ENCODE data around the gene CACNG3. TPM values are rescaled to one million over a fixed set of nuclear protein-coding genes. Genes with fewer than 3 reads are reported as not detected.

CACNG3 gene
- total RNA-seq, 4 donors from 2014 or later, result not detected

DNA sequence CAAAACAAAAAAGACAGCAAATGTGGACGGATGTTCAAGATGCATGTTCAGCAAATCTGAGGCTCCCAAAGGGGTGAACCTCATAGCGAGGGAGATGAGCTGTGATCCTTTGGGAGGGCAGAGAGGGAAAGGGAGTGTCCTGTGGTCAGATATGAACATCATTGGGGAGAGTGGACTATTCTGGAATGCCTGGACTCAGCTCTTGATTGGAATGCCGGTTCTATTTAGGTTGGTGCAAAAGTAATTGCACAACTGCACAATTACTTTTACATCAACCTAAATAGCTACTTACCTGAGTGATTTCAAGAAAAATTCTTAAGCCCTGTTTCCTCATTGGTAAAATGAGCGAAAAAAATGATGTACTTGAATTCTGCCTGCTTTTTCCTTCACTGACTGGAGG, 89.6 kb downstream of the CACNG3 start:
- ATAC-seq (ENCODE audit: low FRiP score), result no peak
- TF ChIP-seq, protein P1, sequence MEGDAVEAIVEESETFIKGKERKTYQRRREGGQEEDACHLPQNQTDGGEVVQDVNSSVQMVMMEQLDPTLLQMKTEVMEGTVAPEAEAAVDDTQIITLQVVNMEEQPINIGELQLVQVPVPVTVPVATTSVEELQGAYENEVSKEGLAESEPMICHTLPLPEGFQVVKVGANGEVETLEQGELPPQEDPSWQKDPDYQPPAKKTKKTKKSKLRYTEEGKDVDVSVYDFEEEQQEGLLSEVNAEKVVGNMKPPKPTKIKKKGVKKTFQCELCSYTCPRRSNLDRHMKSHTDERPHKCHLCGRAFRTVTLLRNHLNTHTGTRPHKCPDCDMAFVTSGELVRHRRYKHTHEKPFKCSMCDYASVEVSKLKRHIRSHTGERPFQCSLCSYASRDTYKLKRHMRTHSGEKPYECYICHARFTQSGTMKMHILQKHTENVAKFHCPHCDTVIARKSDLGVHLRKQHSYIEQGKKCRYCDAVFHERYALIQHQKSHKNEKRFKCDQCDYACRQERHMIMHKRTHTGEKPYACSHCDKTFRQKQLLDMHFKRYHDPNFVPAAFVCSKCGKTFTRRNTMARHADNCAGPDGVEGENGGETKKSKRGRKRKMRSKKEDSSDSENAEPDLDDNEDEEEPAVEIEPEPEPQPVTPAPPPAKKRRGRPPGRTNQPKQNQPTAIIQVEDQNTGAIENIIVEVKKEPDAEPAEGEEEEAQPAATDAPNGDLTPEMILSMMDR (IDR thresholded peaks at IDR 0.05), result no peak
- DNase-seq (ENCODE audit: low spot score), result no peak

DNA sequence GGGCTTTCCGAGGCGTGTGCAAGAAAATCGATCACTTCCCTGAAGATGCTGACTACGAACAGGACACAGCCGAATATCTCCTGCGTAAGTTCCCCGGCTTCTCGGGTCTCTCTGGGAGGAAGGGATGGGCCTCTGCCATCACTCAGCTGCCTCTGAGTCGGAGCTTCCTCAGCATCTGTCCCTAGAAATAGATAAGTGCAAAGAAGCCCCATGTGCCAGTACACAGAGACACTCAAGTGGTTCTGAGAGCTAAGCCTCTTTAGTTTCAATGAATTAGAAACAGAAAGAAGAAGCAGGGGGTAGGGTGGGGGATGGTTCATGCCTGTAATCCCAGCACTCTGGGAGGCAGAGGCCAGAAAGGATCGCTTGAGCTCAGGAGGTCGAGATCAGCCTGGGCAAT, 90.6 kb downstream of the CACNG3 start:
- ATAC-seq (ENCODE audit: low FRiP score) (no peak), DNase-seq (ENCODE audit: low spot score) (no peak)
- TF ChIP-seq, protein P1 (IDR thresholded peaks at IDR 0.05), result no peak

DNA sequence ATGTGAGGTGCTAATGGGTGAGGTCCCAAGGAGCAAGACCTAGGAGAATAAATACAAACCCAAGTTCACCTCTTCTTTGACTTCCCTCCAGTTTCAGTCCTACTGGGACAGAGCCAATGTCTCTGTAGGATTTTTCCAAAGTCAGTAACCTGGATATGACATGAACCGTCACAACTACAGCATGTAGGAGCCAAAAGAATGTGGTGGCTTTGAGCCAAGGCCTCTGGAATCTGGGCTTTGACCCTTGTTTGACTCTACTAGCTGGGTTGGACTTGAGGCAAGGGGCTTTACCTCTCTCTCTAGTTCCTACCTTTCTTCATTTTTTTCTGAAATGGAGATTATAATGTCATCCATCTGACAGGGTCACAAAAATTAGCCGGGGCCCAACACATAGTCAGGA, 91.4 kb downstream of the CACNG3 start:
- DNase-seq (ENCODE audit: low spot score) (no peak), ATAC-seq (ENCODE audit: low FRiP score) (no peak)
- TF ChIP-seq, protein P1 (IDR thresholded peaks at IDR 0.05), result no peak

DNA sequence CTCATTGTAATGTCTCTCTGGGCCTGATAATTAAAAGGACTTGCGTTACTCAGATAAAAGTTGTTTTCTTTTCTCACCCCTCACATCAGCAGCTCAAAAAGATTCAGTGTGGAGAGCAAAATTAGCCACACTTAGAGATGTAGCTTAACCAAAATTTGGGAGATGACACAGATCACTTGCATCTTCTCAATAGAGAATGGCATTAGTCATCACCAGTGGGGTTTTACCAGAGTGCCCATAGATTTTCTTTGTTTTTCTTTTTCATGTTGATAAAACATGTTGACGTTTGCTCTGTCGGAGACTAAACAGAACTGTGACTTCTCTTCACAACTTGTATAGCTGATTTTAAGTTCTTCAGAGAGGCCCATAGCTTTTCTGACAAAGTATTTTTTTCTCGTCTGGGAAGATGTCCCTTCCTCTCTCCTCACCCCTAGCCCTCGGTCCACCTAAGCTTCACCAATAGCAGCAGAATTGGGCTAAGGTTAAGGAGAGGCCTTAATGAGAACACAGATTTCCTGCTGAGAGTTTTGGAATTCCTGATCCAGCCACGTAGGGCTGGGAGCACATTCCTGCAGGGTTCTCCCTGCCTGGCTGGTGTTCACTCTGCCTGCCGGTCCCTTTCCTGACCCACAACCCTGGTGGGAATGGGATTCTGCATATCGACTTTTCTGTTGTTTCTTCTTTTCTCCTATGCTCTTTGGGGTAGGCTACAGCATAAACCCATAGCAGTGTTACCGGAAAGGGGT, 92.6 kb downstream of the CACNG3 start:
- TF ChIP-seq, protein P1 (IDR thresholded peaks at IDR 0.05), result no peak
- DNase-seq (ENCODE audit: low spot score), result no peak
- ATAC-seq (ENCODE audit: low FRiP score), result no peak

DNA sequence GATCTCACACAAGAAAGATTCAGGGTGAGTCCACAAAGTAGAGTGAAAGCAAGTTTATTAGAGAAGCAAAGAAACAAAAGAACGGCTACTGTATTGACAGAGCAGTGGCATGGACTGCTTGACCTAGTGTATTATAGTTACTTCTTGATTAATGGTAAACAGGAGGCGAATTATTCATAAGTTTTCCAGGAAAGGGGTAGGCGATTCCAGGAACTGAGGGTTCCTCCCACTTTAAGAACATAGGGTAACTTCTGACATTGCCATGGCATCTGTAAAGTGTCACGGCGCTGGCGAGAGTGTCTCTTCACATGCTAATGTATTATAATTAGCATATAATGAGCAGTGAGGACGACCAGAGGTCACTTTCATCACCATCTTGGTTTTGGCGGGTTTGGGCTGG, 93.2 kb downstream of the CACNG3 start:
- ATAC-seq (ENCODE audit: low FRiP score) (no peak), DNase-seq (ENCODE audit: low spot score) (no peak)
- TF ChIP-seq, protein P1 (IDR thresholded peaks at IDR 0.05), result no peak

DNA sequence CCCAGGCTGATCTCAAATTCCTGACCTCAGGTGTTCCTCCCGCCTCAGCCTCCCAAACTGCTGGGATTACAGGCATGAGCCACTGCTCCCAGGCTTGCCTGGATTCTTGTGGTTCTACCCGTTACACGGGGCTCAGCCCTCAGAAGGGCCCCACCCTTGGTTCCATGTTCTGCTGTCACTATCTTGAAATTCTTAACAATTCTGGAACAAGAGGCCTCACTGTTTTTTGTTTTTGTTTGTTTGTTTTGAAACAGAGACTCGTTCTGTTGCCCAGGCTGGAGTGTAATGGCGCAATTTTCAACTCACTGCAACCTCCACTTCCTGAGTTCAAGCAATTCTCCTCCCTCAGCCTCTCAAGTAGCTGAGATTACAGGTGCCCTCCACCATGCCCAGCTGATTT, 96.6 kb downstream of the CACNG3 start:
- TF ChIP-seq, protein P1 (IDR thresholded peaks at IDR 0.05), result no peak
- ATAC-seq (ENCODE audit: low FRiP score), result no peak
- no peak for DNase-seq (ENCODE audit: low spot score)

DNA sequence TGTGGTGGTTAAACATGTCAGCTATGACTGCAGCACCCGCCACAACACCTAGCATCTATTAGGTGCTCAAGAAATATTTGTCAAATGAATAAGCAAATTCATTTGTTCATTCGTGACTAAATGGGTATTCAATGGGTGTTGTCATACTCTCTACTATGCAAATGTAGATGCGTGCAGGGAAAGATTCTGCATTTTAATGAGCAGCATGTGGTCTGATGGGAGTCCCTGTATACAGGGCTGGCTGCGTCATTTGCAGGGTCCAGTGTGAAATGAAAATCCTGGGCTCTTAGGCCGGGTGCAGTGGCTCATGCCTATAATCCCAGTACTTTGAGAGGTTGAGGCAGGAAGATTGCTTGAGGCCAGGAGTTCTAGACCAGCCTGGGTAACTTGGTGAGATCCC, 97.5 kb downstream of the CACNG3 start:
- TF ChIP-seq, protein P1 (IDR thresholded peaks at IDR 0.05), result no peak
- no peak for ATAC-seq (ENCODE audit: low FRiP score)
- no peak for DNase-seq (ENCODE audit: low spot score)

Data from omental fat pad (tissue), 4 donors.